Measurements from ENCODE around the gene MYO9B. TPM values are rescaled to one million over a fixed set of nuclear protein-coding genes. Genes with fewer than 3 reads are reported as not detected.

The MYO9B gene
- total RNA-seq, 1 donor: 96.6 TPM

DNA sequence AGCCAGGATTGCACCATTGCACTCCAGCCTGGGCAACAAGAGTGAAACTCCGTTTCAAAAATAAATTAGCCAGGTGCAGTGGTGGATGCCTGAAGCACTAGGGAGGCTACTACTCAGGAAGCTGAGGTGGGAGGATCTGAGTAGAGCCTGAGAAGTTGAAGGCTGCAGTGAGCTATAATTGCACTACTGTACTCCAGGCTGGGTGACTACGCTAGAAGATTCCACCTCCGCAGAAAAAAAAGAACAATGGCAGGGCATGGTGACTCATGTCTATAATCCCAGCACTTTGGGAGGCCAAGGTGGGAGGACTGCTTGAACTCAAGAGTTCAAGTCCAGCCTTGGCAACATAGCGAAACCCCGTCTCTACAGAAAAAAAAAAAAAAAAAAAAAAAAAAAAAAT is 20.8 kb upstream of the MYO9B start:
- Histone ChIP-seq H3K36me3 (ENCODE audit: insufficient read depth, low read length) (peaks cover 22% of the 10 kb centered on the region), H3K9me3 (ENCODE audit: low read depth, low read length) (peaks cover 9% of the 10 kb centered on the region), H3K27me3 (ENCODE audit: insufficient read depth, low read length) (no peaks in the 10 kb centered on the region), H2AFZ (ENCODE audit: low read length) (no peak overlapping the region), H4K20me1 (ENCODE audit: insufficient read depth, low read length) (no peaks in the 10 kb centered on the region), H3K27ac (ENCODE audit: low read depth, low read length) (no peak overlapping the region), H3K4me1 (ENCODE audit: insufficient read depth, low read length) (no peaks in the 10 kb centered on the region), H3K4me3 (ENCODE audit: insufficient read depth, low read length) (no peak overlapping the region), H3K4me2 (ENCODE audit: insufficient read depth, low read length) (no peak overlapping the region), H3K79me2 (ENCODE audit: insufficient read depth, low read length) (no peaks in the 10 kb centered on the region)
- TF ChIP-seq, protein P1, sequence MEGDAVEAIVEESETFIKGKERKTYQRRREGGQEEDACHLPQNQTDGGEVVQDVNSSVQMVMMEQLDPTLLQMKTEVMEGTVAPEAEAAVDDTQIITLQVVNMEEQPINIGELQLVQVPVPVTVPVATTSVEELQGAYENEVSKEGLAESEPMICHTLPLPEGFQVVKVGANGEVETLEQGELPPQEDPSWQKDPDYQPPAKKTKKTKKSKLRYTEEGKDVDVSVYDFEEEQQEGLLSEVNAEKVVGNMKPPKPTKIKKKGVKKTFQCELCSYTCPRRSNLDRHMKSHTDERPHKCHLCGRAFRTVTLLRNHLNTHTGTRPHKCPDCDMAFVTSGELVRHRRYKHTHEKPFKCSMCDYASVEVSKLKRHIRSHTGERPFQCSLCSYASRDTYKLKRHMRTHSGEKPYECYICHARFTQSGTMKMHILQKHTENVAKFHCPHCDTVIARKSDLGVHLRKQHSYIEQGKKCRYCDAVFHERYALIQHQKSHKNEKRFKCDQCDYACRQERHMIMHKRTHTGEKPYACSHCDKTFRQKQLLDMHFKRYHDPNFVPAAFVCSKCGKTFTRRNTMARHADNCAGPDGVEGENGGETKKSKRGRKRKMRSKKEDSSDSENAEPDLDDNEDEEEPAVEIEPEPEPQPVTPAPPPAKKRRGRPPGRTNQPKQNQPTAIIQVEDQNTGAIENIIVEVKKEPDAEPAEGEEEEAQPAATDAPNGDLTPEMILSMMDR (IDR thresholded peaks at IDR 0.05; ENCODE audit: extremely low read depth, low read depth, low read length): no peak
- no peak for DNase-seq (ENCODE audit: insufficient read length, low spot score, missing footprints)

DNA sequence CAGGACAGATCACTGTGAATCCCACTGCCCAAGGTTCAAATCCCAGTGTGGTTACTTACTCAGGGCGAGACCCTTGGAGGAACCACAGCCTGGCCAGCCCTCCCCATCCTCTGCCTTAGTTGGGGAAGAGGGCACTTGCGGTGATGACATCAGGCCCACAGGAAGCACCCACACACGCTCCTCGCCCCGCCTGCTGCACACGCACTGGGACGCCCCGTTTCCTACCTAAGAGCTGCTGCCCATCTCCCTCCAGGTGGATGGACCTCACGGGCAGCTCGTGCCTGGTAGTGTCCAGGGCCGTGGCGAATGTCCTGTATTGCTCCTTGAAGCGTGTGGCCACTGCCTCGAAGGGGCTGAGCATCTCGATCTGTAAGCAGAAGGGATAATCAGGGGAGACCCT is 19.9 kb upstream of the MYO9B start:
- Histone ChIP-seq H4K20me1 (ENCODE audit: insufficient read depth, low read length) (no peaks in the 10 kb centered on the region), H3K79me2 (ENCODE audit: insufficient read depth, low read length) (peaks cover under 1% of the 10 kb centered on the region), H3K27me3 (ENCODE audit: insufficient read depth, low read length) (no peaks in the 10 kb centered on the region), H3K4me2 (ENCODE audit: insufficient read depth, low read length) (no peak overlapping the region), H3K9me3 (ENCODE audit: low read depth, low read length) (peaks cover 9% of the 10 kb centered on the region), H3K4me3 (ENCODE audit: insufficient read depth, low read length) (no peak overlapping the region), H2AFZ (ENCODE audit: low read length) (no peak overlapping the region), H3K27ac (ENCODE audit: low read depth, low read length) (no peak overlapping the region), H3K4me1 (ENCODE audit: insufficient read depth, low read length) (no peaks in the 10 kb centered on the region), H3K36me3 (ENCODE audit: insufficient read depth, low read length) (peaks cover 25% of the 10 kb centered on the region)
- TF ChIP-seq, protein P1 (IDR thresholded peaks at IDR 0.05; ENCODE audit: extremely low read depth, low read depth, low read length): no peak
- DNase-seq (ENCODE audit: insufficient read length, low spot score, missing footprints): peak; percentile 3

DNA sequence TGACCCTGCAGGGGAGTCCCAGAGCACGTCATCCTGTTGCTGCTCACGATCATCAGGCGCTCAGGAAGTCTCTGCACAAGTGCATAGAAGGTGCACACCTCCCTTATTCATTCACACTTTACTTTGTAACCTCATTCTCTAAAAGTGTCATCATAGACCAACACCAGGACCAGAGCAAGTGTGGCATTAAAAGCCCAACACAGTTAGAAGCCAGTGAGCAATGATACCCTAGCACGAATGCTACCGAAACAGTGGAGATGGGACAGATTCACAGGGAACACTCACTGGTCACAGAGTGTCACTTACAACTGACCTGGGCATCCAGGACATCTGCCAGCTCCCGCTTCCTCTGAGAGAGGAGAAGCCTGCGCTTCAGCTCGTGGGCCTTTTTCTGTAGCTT is 17.3 kb upstream of the MYO9B start:
- DNase-seq (ENCODE audit: insufficient read length, low spot score, missing footprints): peak; percentile 62
- peaks cover 13% of the 10 kb centered on the region for H3K79me2 ChIP-seq (ENCODE audit: insufficient read depth, low read length)
- no peaks in the 10 kb centered on the region for H4K20me1 ChIP-seq (ENCODE audit: insufficient read depth, low read length)
- H3K4me1 ChIP-seq (ENCODE audit: insufficient read depth, low read length): no peaks in the 10 kb centered on the region
- H3K9me3 ChIP-seq (ENCODE audit: low read depth, low read length): peaks cover 9% of the 10 kb centered on the region
- no peak overlapping the region for H3K4me3 ChIP-seq (ENCODE audit: insufficient read depth, low read length)
- no peaks in the 10 kb centered on the region for H3K27me3 ChIP-seq (ENCODE audit: insufficient read depth, low read length)
- H3K27ac ChIP-seq (ENCODE audit: low read depth, low read length): no peak overlapping the region
- TF ChIP-seq, protein P1 (IDR thresholded peaks at IDR 0.05; ENCODE audit: extremely low read depth, low read depth, low read length): no peak
- peaks cover 25% of the 10 kb centered on the region for H3K36me3 ChIP-seq (ENCODE audit: insufficient read depth, low read length)
- no peak overlapping the region for H3K4me2 ChIP-seq (ENCODE audit: insufficient read depth, low read length)
- H2AFZ ChIP-seq (ENCODE audit: low read length): no peak overlapping the region

DNA sequence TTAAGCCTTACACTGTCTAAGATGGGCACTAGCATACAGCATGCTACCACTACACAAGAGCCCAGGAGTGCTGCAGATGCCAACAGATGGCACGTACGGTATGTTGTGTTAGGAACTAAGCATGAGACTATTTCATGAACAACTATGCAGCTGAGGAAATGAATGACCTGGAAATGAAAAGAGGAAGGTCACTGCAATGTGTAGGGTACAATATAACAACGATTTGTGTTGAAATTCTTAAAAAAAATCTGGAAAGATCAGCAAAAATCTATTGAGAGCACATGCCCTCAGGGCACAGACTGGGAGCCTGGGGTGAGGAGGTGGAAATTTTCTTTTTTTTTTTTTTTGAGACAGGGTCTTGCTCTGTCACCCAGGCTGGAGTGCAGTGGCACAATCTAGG is 14.8 kb upstream of the MYO9B start:
- Histone ChIP-seq H3K4me1 (ENCODE audit: insufficient read depth, low read length) (no peaks in the 10 kb centered on the region), H3K27me3 (ENCODE audit: insufficient read depth, low read length) (no peaks in the 10 kb centered on the region), H3K4me2 (ENCODE audit: insufficient read depth, low read length) (no peak overlapping the region), H3K36me3 (ENCODE audit: insufficient read depth, low read length) (peaks cover 25% of the 10 kb centered on the region), H3K4me3 (ENCODE audit: insufficient read depth, low read length) (no peak overlapping the region), H4K20me1 (ENCODE audit: insufficient read depth, low read length) (no peaks in the 10 kb centered on the region), H2AFZ (ENCODE audit: low read length) (no peak overlapping the region), H3K79me2 (ENCODE audit: insufficient read depth, low read length) (peaks cover 34% of the 10 kb centered on the region), H3K9me3 (ENCODE audit: low read depth, low read length) (peaks cover 9% of the 10 kb centered on the region), H3K27ac (ENCODE audit: low read depth, low read length) (no peak overlapping the region)
- DNase-seq (ENCODE audit: insufficient read length, low spot score, missing footprints): no peak
- TF ChIP-seq, protein P1 (IDR thresholded peaks at IDR 0.05; ENCODE audit: extremely low read depth, low read depth, low read length): no peak
